ENCODE results near the gene HGF.

Gene HGF

DNA sequence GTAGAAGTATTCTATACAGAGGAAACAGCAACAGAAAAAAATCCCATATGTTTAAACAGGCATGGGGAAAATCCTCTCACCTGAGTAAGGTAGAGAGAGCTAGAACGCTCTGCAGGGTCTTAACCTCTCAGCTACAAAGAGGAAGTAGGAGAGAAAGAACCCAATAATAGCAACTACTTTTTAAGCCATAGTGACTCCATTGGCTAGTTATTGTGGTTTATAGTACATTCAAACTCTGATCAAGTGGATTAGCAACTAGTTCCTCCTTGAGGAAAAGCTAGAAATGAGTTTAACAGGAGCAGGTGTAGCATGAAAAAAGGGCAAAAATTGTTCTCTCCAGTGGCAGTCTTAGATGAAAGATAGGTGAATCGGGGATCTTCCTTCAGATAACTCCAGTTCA, 89.7 kb downstream of the HGF start:
- DNase-seq, result no peak

DNA sequence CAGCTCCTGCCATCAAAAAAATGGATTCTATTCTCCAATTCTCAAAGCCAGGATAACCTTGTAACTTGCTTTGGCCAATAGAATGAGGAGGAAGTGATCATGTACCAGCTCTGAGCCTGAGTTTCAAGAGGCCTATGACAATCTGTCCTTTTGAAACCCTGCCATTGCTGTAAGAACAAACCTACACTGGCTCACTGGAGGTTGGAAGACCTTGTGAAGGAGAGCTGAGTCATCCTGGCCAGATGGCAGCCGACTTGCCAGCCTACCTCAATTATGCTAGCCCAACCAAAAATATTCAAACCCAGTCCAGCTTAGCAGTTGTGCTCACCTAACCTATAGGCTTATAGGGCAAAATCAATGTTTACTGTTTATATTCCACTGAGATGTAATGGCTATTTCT, 93.0 kb downstream of the HGF start:
- no peak for DNase-seq

GRCh38 chr7:81676105-81676811, 93.6 kb downstream of the HGF start:
- DNase-seq, result no peak

- DNase-seq, result no peak
Measured at GRCh38 chr7:81674431-81674830, 95.4 kb downstream of the HGF start.

- no peak for DNase-seq
Measured at GRCh38 chr7:81672872-81673271, 97.0 kb downstream of the HGF start.

DNA sequence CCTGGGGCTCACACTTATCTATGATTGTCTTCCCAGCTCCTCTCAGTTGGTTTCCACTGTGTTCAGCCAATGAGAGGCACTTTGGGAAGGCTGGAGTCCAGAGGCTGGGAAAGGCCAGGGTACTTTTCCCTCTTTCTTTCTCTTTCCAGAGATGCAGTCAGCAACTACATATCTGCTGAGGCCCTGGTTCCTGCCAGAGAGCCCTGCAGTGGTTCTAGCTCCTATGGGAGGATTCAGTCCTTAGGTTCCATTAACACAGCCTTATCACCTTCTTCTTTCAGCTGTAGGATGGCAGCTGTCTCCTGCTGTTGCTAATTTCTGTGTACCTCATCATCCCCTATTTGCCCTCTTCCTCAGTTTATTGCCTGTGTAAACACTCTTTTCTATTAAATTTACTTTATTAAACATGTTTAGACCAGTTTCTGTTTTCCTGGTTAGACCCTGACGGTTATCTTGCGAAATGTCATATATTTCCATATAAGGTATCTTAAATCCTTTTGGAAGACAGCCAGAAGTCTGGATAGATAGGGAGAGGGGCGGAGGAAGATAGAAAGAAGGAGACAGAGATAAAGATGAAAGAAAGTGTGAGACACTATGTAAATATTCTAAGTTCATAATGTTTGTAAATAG, 100.3 kb downstream of the HGF start:
- no peak for DNase-seq

- DNase-seq, result no peak
Measured at GRCh38 chr7:81666209-81666608, 103.6 kb downstream of the HGF start.

DNA sequence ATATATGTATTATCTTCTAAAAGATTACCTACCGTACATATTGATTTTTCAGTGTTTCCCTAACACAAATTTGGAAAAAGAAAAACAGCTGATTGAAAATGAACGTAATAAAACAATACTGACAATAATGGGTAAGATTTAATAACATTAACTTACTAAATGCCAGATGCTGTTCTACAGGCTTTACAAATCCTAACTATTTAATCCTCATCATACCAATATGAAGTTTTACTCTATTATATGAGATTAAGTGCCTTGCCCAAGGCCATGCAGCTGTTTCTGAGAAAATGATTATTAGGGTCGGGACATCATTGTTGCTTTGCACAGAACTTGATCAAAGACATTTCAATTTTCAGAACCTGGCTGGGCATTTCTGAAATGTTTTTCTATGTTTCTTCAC, 104.6 kb downstream of the HGF start:
- no peak for DNase-seq

- DNase-seq, result no peak
Measured at GRCh38 chr7:81664304-81664703, 105.5 kb downstream of the HGF start.

DNA sequence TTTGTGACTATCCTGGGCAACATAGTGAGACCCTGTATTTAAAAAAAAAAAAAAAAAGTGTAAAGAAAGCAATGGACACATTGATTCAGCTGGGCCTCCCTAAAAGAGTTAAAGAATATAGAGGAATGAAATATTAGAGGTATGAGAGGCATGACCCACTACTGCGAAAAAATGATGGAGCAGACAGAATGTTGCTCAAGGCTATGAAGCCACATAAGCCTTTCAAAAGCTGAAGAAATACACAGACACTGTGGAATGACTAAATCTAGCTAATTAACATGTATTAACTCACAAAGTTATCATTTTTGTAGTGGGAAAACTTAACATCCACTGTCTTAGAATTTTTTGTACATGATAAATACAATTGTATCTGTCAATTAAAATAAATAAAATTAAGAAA, 107.3 kb downstream of the HGF start:
- DNase-seq, result no peak

DNA sequence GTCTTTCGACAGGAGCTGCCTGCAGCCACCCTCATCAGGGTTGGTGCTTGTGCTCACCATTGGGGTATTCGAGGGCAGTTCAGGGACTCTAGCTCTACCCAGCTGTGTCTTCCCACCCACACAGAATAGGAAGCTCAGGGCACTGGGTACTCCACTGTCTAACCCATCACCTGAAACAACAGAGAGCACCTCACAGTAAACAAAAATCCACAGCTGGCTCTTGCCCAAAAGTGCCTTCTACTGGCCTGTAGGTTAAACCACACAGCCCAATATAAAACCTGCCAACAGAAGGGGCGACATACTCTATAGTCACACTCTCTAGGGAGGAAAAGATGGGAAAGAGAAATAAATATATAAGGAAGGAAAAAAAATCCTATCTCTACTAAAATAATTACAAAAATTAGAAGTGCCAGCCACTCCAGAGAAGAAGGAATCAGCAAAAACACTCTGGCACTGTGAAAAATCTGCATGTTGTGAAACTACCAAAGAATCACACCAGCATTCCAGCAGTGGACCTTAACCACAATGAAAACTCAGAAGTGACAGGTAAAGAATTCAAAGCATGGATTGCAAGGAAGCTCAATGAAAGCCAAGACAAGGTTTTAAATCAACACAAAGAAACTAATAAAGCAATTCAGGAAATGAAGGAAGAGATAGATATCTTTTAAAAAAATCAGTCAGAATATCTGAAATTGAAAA, 110.0 kb downstream of the HGF start:
- no peak for DNase-seq

- no peak for DNase-seq
Measured at GRCh38 chr7:81657551-81657950, 112.3 kb downstream of the HGF start.

DNA sequence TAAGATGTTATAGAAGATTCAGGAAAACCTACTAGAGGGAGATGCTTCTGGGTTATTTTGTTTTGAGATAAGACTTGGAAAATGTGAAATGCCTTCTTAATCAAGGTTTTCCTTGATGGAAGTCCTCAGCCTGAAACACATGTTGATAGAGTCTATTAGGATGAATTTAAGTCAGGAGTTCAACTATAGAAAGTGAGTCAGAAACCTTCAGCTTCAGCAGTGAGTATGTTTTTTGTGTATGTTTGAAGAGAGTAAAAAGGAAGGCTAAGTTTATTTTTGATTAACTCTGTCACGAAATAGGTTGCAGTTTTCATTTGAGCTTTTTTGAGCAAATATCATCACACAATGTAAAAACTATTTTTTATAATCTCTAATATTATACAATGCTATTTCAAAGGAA, 114.6 kb downstream of the HGF start:
- no peak for DNase-seq

GRCh38 chr7:81652225-81652624, 117.6 kb downstream of the HGF start:
- DNase-seq, result no peak
